ACC112 (cell line): ENCODE results near the gene DENND5B.
"Not testable (repeated sequence)": the region's sequence is repeated elsewhere in the genome, so short reads cannot be mapped to it uniquely, and the experiment has no call there.

Experiments
- H2AFZ ChIP-seq: fragments of 200-600 bp; sonication (generic); one replicate; pipeline ENCODE4 v1.6.0; 2017; ENCODE audit warnings: antibody characterized with exemption, low read length; ENCODE audit not compliant: unreplicated experiment
- H3K27ac ChIP-seq: fragments of 200-600 bp; sonication (generic); 2 replicates; pipeline ENCODE4 v1.5.1; 2014; ENCODE audit warnings: low read depth, mild to moderate bottlenecking, antibody characterized with exemption, low read length, moderate library complexity
- H3K27me3 ChIP-seq: fragments of 200-600 bp; sonication (generic); 2 replicates; pipeline ENCODE4 v1.6.1; 2014; ENCODE audit warnings: mild to moderate bottlenecking, antibody characterized with exemption, low read length, moderate library complexity, mixed read lengths; ENCODE audit not compliant: insufficient read depth
- H3K36me3 ChIP-seq: fragments of 200-600 bp; sonication (generic); 2 replicates; pipeline ENCODE4 v1.6.1; 2016; ENCODE audit warnings: mild to moderate bottlenecking, antibody characterized with exemption, low read length, moderate library complexity, mixed read lengths; ENCODE audit not compliant: insufficient read depth
- H3K4me1 ChIP-seq: fragments of 200-600 bp; sonication (generic); one replicate; pipeline ENCODE4 v1.6.1; 2016; ENCODE audit warnings: low read length, mixed read lengths; ENCODE audit not compliant: insufficient read depth, unreplicated experiment, control insufficient read depth
- H3K4me3 ChIP-seq: fragments of 200-600 bp; sonication (generic); 2 replicates; pipeline ENCODE4 v1.5.1; 2014; ENCODE audit warnings: mild to moderate bottlenecking, low read depth, low read length
- H3K79me2 ChIP-seq: fragments of 200-600 bp; sonication (generic); one replicate; pipeline ENCODE4 v1.6.0; 2016; ENCODE audit warnings: low read length; ENCODE audit not compliant: control insufficient read depth, unreplicated experiment, insufficient read depth

DENND5B gene

GRCh38 chr12:31423405-31423804, 167.5 kb downstream of the DENND5B start:
- H3K4me1 ChIP-seq = no peaks in the 10 kb centered on the region
- no peak overlapping the region for H2AFZ ChIP-seq
- no peaks in the 10 kb centered on the region for H3K36me3 ChIP-seq
- no peaks in the 10 kb centered on the region for H3K79me2 ChIP-seq
- no peaks in the 10 kb centered on the region for H3K27me3 ChIP-seq
- no peak overlapping the region for H3K4me3 ChIP-seq
- H3K27ac ChIP-seq = no peak overlapping the region

- Histone ChIP-seq H3K36me3 (no peaks in the 10 kb centered on the region), H3K27ac (no peak overlapping the region), H3K79me2 (no peaks in the 10 kb centered on the region), H3K27me3 (no peaks in the 10 kb centered on the region), H3K4me3 (no peak overlapping the region), H2AFZ (no peak overlapping the region), H3K4me1 (no peaks in the 10 kb centered on the region)
These were observed 178.6 kb downstream of the DENND5B start for GRCh38 chr12:31412292-31412801.

- Histone ChIP-seq H3K27ac (no peak overlapping the region), H3K36me3 (no peaks in the 10 kb centered on the region), H3K79me2 (no peaks in the 10 kb centered on the region), H2AFZ (no peak overlapping the region), H3K27me3 (no peaks in the 10 kb centered on the region), H3K4me1 (no peaks in the 10 kb centered on the region), H3K4me3 (no peak overlapping the region)
These were observed 182.2 kb downstream of the DENND5B start for GRCh38 chr12:31408763-31409162.

DNA sequence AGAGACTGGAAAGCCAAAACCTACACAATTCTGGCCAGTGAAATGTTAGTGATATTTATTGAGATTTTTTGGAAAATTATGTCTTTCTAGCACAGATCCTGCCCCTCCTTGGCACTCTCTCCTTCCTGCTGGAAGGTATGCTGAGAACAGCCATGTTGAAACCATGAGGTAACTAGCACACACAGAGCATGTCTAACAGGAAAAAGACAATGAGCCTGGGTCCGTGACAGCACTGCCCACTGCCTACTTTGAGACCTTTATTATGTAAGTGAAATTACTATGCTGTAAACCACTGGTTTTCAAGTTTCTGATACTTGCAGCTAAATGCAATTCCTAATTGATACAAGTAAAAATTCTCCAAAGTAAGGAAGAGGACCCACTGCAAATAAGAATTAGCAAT, 183.4 kb downstream of the DENND5B start:
- no peaks in the 10 kb centered on the region for H3K79me2 ChIP-seq
- no peak overlapping the region for H3K27ac ChIP-seq
- H3K36me3 ChIP-seq = no peaks in the 10 kb centered on the region
- H3K4me3 ChIP-seq = no peak overlapping the region
- no peak overlapping the region for H2AFZ ChIP-seq
- peaks cover 4% of the 10 kb centered on the region for H3K4me1 ChIP-seq
- H3K27me3 ChIP-seq = no peaks in the 10 kb centered on the region

DNA sequence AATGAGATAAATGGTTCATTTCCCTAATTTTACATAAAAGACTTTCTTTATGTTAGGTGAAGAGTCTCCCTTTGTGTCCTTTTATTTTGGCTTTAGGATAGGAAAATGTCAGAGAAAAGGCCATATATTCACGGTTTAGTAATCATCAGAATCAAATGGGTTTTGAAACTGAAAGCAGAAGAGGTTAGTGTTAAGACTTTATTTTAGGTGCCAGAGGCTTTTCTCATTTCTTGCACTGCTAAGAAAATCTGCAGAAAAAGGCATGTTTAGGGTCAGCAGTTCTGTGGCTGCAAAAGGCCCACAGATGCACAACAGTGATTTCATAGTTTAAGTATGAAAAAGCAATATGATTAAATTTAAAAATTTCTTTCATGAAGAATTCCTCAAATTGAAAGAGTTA, 184.6 kb downstream of the DENND5B start:
- Histone ChIP-seq H3K4me3 (no peak overlapping the region), H2AFZ (no peak overlapping the region), H3K4me1 (peaks cover 4% of the 10 kb centered on the region), H3K79me2 (no peaks in the 10 kb centered on the region), H3K36me3 (no peaks in the 10 kb centered on the region), H3K27ac (no peak overlapping the region), H3K27me3 (no peaks in the 10 kb centered on the region)

DNA sequence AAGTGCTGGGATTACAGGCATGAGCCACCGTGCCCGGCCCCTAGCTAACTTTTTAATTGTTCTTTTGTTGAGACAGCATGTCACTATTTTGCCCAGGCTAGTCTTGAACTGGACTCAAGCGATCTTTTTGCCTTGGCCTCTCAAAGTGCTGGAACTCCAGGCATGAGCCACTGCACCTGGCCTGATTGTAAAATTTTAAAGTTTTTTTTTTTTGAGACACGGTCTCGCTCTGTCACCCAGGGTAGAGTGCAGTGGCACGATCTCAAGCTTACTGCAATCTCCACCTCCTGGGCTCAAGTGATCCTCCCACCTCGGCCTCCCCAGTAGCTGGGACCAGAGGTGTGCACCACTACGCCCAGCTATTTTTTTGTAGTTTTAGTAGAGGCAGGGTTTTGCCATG, 185.9 kb downstream of the DENND5B start:
- H3K27me3 ChIP-seq = no peaks in the 10 kb centered on the region
- H3K27ac ChIP-seq = no peak overlapping the region
- no peaks in the 10 kb centered on the region for H3K36me3 ChIP-seq
- no peak overlapping the region for H2AFZ ChIP-seq
- H3K79me2 ChIP-seq = no peaks in the 10 kb centered on the region
- no peak overlapping the region for H3K4me3 ChIP-seq
- peaks cover 4% of the 10 kb centered on the region for H3K4me1 ChIP-seq

DNA sequence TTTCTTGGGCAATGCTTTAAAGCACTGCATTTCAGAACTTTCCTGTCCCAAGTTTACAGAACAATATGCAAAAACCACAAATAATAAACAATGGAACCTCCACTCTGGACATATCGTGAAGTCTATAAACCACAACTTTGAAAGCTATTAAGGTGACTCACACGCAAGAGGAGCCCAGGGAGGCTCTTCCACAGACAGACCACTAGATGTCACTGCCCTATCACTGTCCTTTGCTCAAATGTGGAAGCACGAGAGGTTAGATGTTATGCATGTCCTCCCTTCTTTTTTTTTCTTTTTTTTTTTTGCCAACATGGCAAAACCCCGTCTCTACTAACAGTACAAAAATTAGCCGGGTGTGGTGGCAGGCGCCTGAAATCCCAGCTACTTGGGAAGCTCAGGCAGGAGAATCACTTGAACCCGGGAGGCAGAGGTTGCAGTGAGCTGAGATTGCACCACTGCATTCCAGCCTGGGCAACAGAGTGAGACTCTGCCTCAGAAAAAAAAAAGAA, 187.8 kb downstream of the DENND5B start:
- not testable (repeated sequence) for H3K36me3 ChIP-seq, H2AFZ ChIP-seq, H3K4me3 ChIP-seq, H3K27me3 ChIP-seq, H3K4me1 ChIP-seq, H3K27ac ChIP-seq, H3K79me2 ChIP-seq

DNA sequence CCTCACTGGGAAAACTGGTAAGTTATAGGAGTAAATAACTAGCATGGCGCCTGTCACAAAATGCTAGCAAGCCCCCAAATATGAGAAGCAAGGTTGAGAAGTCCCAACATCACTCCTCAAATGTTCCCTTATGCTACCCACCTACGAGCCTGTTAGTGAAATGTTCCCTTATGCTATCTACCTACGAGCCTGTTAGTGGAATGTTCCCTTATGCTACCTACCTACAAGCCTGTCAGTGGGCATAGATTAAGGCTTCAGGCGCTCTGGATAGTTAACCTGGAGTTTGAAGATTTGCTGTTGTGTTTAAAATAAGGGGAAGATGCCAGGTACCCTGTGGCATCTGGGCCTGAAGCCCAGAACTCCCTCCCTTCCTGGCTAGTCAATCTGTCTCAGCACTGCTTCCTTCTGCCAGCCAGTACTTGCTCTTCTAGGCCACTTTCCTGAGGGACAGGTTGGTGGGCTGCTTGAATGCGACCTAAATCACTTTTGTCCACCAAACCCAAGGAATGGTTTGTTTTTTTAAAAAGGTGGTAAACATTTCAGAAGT, 197.9 kb downstream of the DENND5B start:
- Histone ChIP-seq H2AFZ (no peak overlapping the region), H3K36me3 (no peaks in the 10 kb centered on the region), H3K4me3 (no peak overlapping the region), H3K27ac (no peak overlapping the region), H3K27me3 (no peaks in the 10 kb centered on the region), H3K4me1 (no peaks in the 10 kb centered on the region), H3K79me2 (no peaks in the 10 kb centered on the region)

- no peaks in the 10 kb centered on the region for H3K27me3 ChIP-seq
- H3K4me3 ChIP-seq = no peak overlapping the region
- no peaks in the 10 kb centered on the region for H3K4me1 ChIP-seq
- no peak overlapping the region for H2AFZ ChIP-seq
- H3K36me3 ChIP-seq = no peaks in the 10 kb centered on the region
- H3K27ac ChIP-seq = no peak overlapping the region
- no peaks in the 10 kb centered on the region for H3K79me2 ChIP-seq
These were observed 199.9 kb downstream of the DENND5B start for GRCh38 chr12:31390991-31391390.

- Histone ChIP-seq H3K36me3 (no peaks in the 10 kb centered on the region), H3K4me1 (no peaks in the 10 kb centered on the region), H3K27me3 (no peaks in the 10 kb centered on the region), H3K4me3 (no peak overlapping the region), H2AFZ (no peak overlapping the region), H3K79me2 (no peaks in the 10 kb centered on the region), H3K27ac (no peak overlapping the region)
These were observed 202.2 kb downstream of the DENND5B start for GRCh38 chr12:31388713-31389112.

DNA sequence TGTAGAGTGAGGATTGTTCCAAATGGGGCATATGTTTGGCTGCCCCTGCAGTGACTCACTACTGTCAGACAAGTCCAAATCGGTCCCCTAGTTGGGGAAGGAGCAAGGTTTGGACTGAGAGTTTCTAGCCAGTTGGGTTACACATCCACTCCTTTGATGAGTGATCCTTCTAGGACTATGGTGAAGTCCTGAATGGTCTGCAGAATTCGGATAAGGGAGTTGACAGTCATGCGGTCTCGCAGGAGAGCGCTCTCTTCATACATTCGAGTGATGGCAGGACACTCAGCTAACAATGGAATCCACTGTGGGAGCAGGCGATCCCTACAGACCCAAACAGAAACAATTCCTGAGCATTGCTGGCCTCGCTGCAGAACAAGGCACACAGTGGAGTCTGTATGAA, 203.5 kb downstream of the DENND5B start:
- Histone ChIP-seq H3K4me1 (no peaks in the 10 kb centered on the region), H2AFZ (no peak overlapping the region), H3K36me3 (no peaks in the 10 kb centered on the region), H3K79me2 (no peaks in the 10 kb centered on the region), H3K27ac (no peak overlapping the region), H3K4me3 (no peak overlapping the region), H3K27me3 (no peaks in the 10 kb centered on the region)
